ENCODE results near the gene AOPEP.
"Not testable (repeated sequence)": the region's sequence is repeated elsewhere in the genome, so short reads cannot be mapped to it uniquely, and the experiment has no call there.

AOPEP gene

GRCh38 chr9:94952565-94953373 is 226.3 kb downstream of the AOPEP start:
- H3K4me3 ChIP-seq (ENCODE audit: low read length): no peak overlapping the region
- no peak for DNase-seq (ENCODE audit: low read depth, low spot score)

- no peak for DNase-seq (ENCODE audit: low read depth, low spot score)
- no peak overlapping the region for H3K4me3 ChIP-seq (ENCODE audit: low read length)
Observed at GRCh38 chr9:94956731-94957130, 230.2 kb downstream of the AOPEP start.

DNA sequence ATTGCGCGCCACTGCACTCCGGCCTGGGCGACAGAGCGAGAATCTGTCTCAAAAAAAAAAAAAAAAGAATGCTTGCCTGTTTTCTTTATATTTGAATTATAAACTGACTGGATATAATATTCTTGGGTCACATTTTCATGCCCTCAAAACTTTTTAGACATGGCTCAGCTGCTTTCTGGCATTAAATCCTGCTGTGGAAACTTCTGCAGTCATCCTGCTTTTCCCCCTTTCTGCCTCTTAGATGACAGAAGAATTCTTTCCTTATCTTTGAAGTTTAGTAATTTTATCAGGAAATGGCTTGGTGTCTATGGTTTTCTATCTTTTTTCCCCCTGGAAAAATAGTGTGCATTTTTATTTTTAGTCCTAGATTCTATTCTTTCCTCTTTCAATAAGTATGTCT is 234.5 kb downstream of the AOPEP start:
- H3K4me3 ChIP-seq (ENCODE audit: low read length): no peak overlapping the region
- DNase-seq (ENCODE audit: low read depth, low spot score): no peak

- H3K4me3 ChIP-seq (ENCODE audit: low read length): no peak overlapping the region
- no peak for DNase-seq (ENCODE audit: low read depth, low spot score)
Observed at GRCh38 chr9:94961870-94962269, 235.4 kb downstream of the AOPEP start.

DNA sequence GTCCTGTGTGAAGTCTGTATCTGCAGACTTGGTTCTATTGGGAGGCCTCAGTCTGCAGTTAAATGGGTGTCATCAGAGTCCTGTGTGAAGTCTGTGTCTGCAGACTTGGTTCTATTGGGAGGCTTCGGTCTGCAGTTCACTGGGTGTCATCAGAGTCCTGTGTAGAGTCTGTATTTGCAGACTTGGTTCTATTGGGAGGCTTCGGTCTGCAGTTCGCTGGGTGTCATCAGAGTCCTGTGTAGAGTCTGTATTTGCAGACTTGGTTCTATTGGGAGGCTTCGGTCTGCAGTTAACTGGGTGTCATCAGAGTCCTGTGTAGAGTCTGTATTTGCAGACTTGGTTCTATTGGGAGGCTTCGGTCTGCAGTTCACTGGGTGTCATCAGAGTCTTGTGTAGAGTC is 239.1 kb downstream of the AOPEP start:
- DNase-seq (ENCODE audit: low read depth, low spot score): not testable (repeated sequence)

DNA sequence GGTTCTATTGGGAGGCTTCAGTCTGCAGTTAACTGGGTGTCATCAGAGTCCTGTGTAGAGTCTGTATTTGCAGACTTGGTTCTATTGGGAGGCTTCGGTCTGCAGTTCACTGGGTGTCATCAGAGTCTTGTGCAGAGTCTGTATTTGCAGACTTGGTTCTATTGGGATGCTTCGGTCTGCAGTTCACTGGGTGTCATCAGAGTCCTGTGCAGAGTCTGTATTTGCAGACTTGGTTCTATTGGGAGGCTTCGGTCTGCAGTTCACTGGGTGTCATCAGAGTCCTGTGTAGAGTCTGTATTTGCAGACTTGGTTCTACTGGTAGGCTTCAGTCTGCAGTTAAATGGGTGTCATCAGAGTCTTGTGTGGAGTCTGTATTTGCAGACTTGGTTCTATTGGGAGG is 239.5 kb downstream of the AOPEP start:
- DNase-seq (ENCODE audit: low read depth, low spot score); H3K4me3 ChIP-seq (ENCODE audit: low read length): not testable (repeated sequence)

More for the DNA sequence above, 239.1 kb downstream of the AOPEP start:
- H3K4me3 ChIP-seq (ENCODE audit: low read length): not testable (repeated sequence)

DNA sequence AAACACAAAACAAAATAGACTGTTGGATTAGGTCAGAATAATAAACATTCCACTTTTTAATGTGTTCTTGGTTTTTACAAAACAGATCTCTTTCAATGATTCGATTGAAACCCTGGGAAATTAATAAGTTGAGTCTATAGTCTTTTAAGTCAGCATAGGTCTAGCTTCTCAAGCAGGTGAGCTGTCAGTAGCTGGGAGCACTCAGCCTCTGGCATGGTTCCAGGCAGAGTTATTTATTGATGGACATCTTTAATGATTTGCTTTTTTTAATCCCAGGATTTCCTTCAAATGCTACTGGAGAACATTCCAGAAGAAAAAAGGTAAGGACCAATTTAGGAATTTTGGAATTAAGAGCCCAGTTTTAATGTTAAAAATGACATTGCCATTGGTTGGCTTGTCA is 241.0 kb downstream of the AOPEP start:
- DNase-seq (ENCODE audit: low read depth, low spot score): no peak
- H3K4me3 ChIP-seq (ENCODE audit: low read length): no peak overlapping the region

DNA sequence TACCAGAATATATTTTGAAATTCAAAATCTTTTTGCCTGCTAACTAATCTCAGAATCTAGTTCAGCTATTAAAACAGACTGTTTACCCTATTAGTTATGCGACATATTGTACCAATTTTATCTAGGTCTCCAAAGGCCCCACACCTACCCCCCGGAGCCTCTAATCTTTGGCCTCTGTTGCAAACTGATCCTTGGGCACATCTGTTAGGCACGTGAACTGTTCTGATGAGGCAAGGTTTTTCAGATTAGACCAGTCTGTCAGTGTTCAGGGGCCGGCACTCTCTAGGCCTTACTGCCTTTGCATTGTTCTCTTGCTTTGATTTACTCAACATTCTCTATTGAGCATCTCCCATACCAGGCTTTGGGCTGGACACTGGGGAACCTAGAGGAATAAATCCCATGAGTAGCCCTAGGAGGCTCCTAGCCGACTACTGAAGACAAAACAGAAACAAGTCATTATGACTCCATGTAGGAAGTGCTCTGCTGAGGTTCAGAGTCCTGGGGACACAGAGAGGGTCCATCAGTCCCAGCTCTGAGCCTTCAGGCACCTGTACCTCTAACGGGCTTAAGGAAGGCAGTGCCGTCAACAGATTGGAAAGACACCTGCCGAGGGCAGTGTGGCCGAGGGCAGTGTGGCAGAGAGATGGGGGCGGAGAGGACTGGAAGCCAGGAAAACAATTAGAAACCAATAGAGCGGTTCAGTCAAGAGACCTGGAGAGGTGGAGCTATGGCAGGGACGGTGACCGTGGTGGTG is 245.1 kb downstream of the AOPEP start:
- H3K4me3 ChIP-seq (ENCODE audit: low read length): no peak overlapping the region
- no peak for DNase-seq (ENCODE audit: low read depth, low spot score)

DNA sequence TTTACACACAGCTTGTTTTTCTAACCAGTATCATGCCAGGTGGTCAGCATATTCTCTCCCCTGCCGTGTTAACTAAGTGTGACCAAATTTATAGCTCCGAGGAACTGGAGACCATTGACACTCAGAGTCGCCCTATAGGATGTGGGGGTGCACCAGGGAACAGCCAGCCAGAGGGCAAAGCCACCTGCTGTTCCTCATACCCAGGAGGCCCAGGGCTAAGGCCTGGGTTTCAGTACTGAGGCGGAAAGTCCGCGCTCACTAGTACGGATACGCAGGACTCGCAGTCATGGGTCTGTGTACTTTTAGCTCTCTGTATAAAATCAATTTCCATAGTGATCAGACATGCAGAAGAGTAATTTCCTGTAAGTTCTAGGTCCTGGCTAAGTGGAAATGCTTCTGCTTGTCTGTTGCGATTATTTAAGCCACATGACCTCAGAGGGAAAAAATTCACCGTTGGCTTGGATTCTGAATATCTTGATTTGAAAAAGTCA is 247.0 kb downstream of the AOPEP start:
- DNase-seq (ENCODE audit: low read depth, low spot score): no peak
- H3K4me3 ChIP-seq (ENCODE audit: low read length): no peak overlapping the region

DNA sequence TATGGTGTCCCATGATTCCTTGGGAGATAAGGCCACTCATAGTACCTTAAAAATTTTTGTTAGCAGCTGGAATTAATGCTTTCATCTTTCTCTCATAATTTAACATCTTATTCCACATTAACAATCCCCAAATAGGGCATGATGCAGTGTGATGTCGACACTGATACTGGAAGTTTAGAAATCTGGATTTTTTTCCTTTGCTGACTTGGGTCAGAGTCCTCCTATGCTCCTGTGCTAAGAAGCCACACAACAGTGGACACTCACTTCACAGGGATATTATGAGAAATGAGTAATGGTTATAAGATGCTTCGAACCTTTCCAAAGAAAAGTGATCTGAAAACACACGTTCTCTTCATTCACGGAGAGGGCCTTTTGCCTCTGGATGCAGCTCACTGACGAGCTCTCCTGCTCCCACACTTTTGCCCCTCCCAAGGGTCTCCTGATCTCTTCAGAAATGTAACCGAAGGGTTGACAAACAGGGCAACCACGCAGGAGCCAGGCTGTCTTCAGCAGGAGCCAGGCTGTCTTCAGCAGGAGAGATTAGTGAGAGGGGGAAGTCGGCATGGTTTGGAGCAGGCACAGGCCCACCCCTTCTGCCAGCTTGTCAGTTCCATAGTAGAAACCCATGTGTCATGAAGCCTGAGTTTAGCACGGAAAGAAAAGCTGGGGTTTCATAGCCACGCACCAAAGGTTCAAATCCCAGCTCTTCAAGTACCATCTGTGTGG is 247.8 kb downstream of the AOPEP start:
- H3K4me3 ChIP-seq (ENCODE audit: low read length): no peak overlapping the region
- DNase-seq (ENCODE audit: low read depth, low spot score): no peak

GRCh38 chr9:94975480-94975879 is 249.0 kb downstream of the AOPEP start:
- no peak overlapping the region for H3K4me3 ChIP-seq (ENCODE audit: low read length)
- no peak for DNase-seq (ENCODE audit: low read depth, low spot score)

GRCh38 chr9:94976077-94976476 is 249.6 kb downstream of the AOPEP start:
- no peak for DNase-seq (ENCODE audit: low read depth, low spot score)
- H3K4me3 ChIP-seq (ENCODE audit: low read length): no peak overlapping the region

DNA sequence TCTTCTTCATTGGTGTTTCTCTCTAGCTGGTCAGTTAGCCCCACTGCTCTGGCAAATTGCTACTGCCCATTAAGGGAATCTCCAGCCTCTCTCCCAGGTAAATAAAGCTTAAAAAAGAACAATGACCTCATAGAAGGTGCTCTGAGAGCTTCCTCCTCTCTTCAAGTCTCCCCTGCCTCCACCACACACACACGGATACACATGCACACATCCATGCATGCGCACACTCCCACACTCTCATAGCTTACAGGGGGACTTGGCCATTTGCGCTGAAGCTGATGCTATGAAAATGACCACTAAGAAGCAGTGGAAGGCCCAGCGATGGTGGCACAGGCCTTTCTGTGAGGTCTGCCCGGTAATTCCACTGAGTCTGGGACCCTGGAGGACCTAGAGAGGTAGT is 250.9 kb downstream of the AOPEP start:
- H3K4me3 ChIP-seq (ENCODE audit: low read length): no peak overlapping the region
- no peak for DNase-seq (ENCODE audit: low read depth, low spot score)

GRCh38 chr9:94979904-94980507 is 253.5 kb downstream of the AOPEP start:
- H3K4me3 ChIP-seq (ENCODE audit: low read length): no peak overlapping the region

GRCh38 chr9:94980947-94981722 is 254.6 kb downstream of the AOPEP start:
- no peak overlapping the region for H3K4me3 ChIP-seq (ENCODE audit: low read length)
- no peak for DNase-seq (ENCODE audit: low read depth, low spot score)

More at GRCh38 chr9:94979904-94980507, 253.5 kb downstream of the AOPEP start:
- DNase-seq (ENCODE audit: low read depth, low spot score): no peak

- H3K4me3 ChIP-seq (ENCODE audit: low read length): no peak overlapping the region
- no peak for DNase-seq (ENCODE audit: low read depth, low spot score)
Observed at GRCh38 chr9:94981723-94982090, 255.2 kb downstream of the AOPEP start.

- DNase-seq (ENCODE audit: low read depth, low spot score): no peak
- no peak overlapping the region for H3K4me3 ChIP-seq (ENCODE audit: low read length)
Observed at GRCh38 chr9:94982211-94982610, 255.7 kb downstream of the AOPEP start.

GRCh38 chr9:94983552-94983951 is 257.1 kb downstream of the AOPEP start:
- peak; percentile 20 for DNase-seq (ENCODE audit: low read depth, low spot score)
- H3K4me3 ChIP-seq (ENCODE audit: low read length): no peak overlapping the region
